Tibial nerve (tissue), 4 donors: ENCODE data around the gene MEDAG. TPM values are rescaled to one million over a fixed set of nuclear protein-coding genes. Genes with fewer than 3 reads are reported as not detected.

Experiments used
- DNase-seq, 2 donors: peaks; one replicate each; pipeline ENCODE4 v3.0.0-alpha.2; 2019; ENCODE audit warnings: low spot score in 2 of 2
- H3K27ac ChIP-seq, 4 donors: fragments of 200-600 bp; sonication (generic) in 3 of 4; one replicate each; pipeline ENCODE4 v1.5.1; 2017 to 2019; ENCODE audit warnings: mild to moderate bottlenecking in 1 of 4
- H3K27me3 ChIP-seq, 2 donors: fragments of 200-600 bp; sonication (generic) in 1 of 2; one replicate each; pipeline versions ENCODE4 v1.5.1 to v1.6.0; 2017 to 2019
- H3K36me3 ChIP-seq, 3 donors: fragments of 200-600 bp; sonication (generic); one replicate each; pipeline ENCODE4 v1.5.1; 2018 to 2019
- H3K4me1 ChIP-seq, 4 donors: fragments of 200-600 bp; sonication (generic) in 3 of 4; one replicate each; pipeline ENCODE4 v1.5.1; 2017 to 2019
- H3K4me3 ChIP-seq, 4 donors: fragments of 200-600 bp; sonication (generic) in 3 of 4; one replicate each; pipeline ENCODE4 v1.5.1; 2017 to 2019; ENCODE audit warnings: mild to moderate bottlenecking in 1 of 4, moderate library complexity in 1 of 4
- H3K9me3 ChIP-seq, 4 donors: fragments of 200-600 bp; sonication (generic) in 3 of 4; one replicate each; pipeline ENCODE4 v1.5.1; 2017 to 2019
- EP300 ChIP-seq, 2 donors: sonication (generic); formaldehyde crosslinking; IDR thresholded peaks; one replicate each; pipeline ENCODE4 v1.6.1; 2017; ENCODE audit warnings: antibody characterized with exemption in 2 of 2, mild to moderate bottlenecking in 1 of 2
- POLR2A ChIP-seq, 2 donors: fragments of 450-650 bp; IDR thresholded peaks; one replicate each; pipeline ENCODE4 v1.6.1; 2017; ENCODE audit warnings: antibody characterized with exemption in 2 of 2, mild to moderate bottlenecking in 2 of 2, moderate library complexity in 2 of 2
- WGBS, 2 donors: methylation state at CpG; one replicate each; pipeline ENCODE4 v1.1.5; 2018; 5-methylcytosine and 5-hydroxymethylcytosine counted together
- total RNA-seq, 4 donors: library from RNA; depleted of rRNA; stranded (reverse); fragments of >200 nt; gene quantifications; one replicate each; pipeline ENCODE4 v1.1.0, GENCODE V29; 2016
- TF ChIP-seq, protein P1 (sequence below), 5 experiments: fragments of 200-600 bp in 3 of 5; fragments of 450-650 bp in 2 of 5; sonication (generic) in 3 of 5; IDR thresholded peaks; one replicate each; pipeline ENCODE4 v1.5.1; 2016 to 2019; ENCODE audit warnings: antibody characterized with exemption in 5 of 5, mild to moderate bottlenecking in 3 of 5, moderate library complexity in 2 of 5

The MEDAG gene
- total RNA-seq, 4 donors from 2014 or later: 95.1 to 151 (median 122) TPM

GRCh38 chr13:30865123-30866049 lies 40.7 kb upstream of the MEDAG start:
- 16 to 22% methylated on average over 17 of the region's 17 CpGs for WGBS, 2 donors
- Histone ChIP-seq H3K27ac (peak overlapping the region; percentile 64 to 84 (median 72)), H3K4me1 (peaks cover 3 to 55% (median 22%) of the 10 kb centered on the region in 4 donors), H3K36me3 (no peaks in the 10 kb centered on the region), H3K4me3 (no peak overlapping the region), H3K27me3 (no peaks in the 10 kb centered on the region), H3K9me3 (no peaks in the 10 kb centered on the region)
- TF ChIP-seq, protein P1, sequence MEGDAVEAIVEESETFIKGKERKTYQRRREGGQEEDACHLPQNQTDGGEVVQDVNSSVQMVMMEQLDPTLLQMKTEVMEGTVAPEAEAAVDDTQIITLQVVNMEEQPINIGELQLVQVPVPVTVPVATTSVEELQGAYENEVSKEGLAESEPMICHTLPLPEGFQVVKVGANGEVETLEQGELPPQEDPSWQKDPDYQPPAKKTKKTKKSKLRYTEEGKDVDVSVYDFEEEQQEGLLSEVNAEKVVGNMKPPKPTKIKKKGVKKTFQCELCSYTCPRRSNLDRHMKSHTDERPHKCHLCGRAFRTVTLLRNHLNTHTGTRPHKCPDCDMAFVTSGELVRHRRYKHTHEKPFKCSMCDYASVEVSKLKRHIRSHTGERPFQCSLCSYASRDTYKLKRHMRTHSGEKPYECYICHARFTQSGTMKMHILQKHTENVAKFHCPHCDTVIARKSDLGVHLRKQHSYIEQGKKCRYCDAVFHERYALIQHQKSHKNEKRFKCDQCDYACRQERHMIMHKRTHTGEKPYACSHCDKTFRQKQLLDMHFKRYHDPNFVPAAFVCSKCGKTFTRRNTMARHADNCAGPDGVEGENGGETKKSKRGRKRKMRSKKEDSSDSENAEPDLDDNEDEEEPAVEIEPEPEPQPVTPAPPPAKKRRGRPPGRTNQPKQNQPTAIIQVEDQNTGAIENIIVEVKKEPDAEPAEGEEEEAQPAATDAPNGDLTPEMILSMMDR (IDR thresholded peaks at IDR 0.05): peak; percentile 85 to 93 (median 91)
- TF ChIP-seq EP300 (IDR thresholded peaks at IDR 0.05) (peak in 1 of 2 donors; percentile 74), POLR2A (IDR thresholded peaks at IDR 0.05) (no peak)
- DNase-seq: peak; percentile 52 to 69

GRCh38 chr13:30866677-30867076 lies 39.4 kb upstream of the MEDAG start:
- H3K4me1 ChIP-seq: peaks cover 3 to 68% (median 28%) of the 10 kb centered on the region in 4 donors
- H3K27ac ChIP-seq: peak overlapping the region in 1 of 4 donors; percentile 79
- H3K9me3 ChIP-seq: no peaks in the 10 kb centered on the region
- no peak for DNase-seq
- H3K27me3 ChIP-seq: no peaks in the 10 kb centered on the region
- H3K36me3 ChIP-seq: no peaks in the 10 kb centered on the region
- no peak overlapping the region for H3K4me3 ChIP-seq
- WGBS, 2 donors: 64 to 69% methylated on average over 4 of the region's 4 CpGs
- TF ChIP-seq, protein P1 (IDR thresholded peaks at IDR 0.05): no peak
- TF ChIP-seq POLR2A (IDR thresholded peaks at IDR 0.05) (no peak), EP300 (IDR thresholded peaks at IDR 0.05) (no peak)

DNA sequence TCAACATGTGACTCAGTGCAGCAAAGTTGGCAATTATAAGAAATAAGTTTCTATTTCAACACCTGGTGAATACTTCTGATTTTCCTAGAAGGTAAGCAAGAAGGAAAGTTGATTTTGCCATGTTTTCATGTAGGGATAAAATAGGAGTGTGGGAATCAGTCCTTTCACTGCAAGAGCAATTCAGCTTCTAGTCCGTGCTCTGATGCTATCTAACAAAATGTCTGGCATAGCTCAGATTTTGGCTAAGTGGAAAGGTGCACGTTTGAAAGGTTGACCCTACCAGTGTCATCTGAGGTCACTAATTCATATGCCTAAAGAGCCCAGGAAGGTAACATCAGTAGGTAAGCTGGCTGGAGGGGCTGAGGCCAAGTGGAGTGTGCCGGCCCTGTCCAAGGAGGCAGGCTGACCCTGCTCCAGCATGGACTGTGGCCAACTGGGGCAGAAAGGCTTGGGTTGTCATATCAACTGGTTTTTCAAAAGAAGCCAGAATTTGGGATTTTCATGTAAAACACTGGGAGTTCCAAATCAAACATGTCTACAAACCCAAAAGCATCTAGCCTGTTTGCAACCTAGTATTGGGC lies 38.9 kb upstream of the MEDAG start:
- H3K27ac ChIP-seq: peak overlapping the region in 1 of 4 donors; percentile 30
- WGBS, 2 donors: 68 to 76% methylated on average over 3 of the region's 3 CpGs
- H3K27me3 ChIP-seq: no peaks in the 10 kb centered on the region
- H3K4me1 ChIP-seq: peaks cover 3 to 73% (median 30%) of the 10 kb centered on the region in 4 donors
- no peaks in the 10 kb centered on the region for H3K9me3 ChIP-seq
- TF ChIP-seq EP300 (IDR thresholded peaks at IDR 0.05) (no peak), POLR2A (IDR thresholded peaks at IDR 0.05) (no peak)
- TF ChIP-seq, protein P1 (IDR thresholded peaks at IDR 0.05): no peak
- DNase-seq: no peak
- H3K4me3 ChIP-seq: no peak overlapping the region
- H3K36me3 ChIP-seq: no peaks in the 10 kb centered on the region

DNA sequence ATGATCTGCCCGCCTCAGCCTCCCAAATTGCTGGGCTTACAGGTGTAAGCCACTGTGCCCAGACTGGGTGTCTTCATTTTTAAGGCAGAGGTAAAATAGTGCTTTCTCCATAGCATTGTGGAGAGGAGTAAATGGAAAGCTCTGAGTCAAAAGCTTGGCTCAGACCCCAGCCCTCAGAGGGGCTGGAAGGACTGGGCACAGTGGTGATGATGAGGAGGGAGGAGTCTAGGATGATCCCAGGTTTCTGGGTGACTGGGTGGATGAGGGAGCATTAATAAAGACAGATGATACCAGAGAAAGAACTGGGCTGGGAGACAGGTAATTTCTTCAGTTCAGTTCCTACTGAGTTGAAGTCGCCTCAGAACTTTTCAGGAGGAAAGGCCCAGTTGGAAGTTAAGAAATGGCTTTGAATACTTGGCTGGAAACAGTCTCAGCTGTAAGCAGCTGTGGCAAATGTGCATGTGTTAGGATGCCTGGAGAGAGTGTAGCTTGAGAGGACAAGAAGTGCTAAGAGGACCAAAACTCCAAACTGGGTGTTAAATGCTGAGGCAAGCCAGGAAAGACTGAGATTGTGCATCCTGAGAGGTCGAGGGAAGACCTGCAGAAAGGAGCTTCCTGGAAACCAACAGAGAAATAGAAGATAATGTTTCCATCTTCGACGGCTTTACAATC lies 37.1 kb upstream of the MEDAG start:
- Histone ChIP-seq H3K27me3 (no peaks in the 10 kb centered on the region), H3K36me3 (no peaks in the 10 kb centered on the region), H3K9me3 (no peaks in the 10 kb centered on the region), H3K4me3 (no peak overlapping the region), H3K4me1 (peaks cover 3 to 76% (median 37%) of the 10 kb centered on the region in 4 donors), H3K27ac (peak overlapping the region in 3 of 4 donors; percentile 58 to 91 (median 87))
- WGBS, 2 donors: 76 to 84% methylated on average over 5 of the region's 5 CpGs
- DNase-seq: no peak
- TF ChIP-seq POLR2A (IDR thresholded peaks at IDR 0.05): no peak
- TF ChIP-seq, protein P1 (IDR thresholded peaks at IDR 0.05): no peak
- TF ChIP-seq EP300 (IDR thresholded peaks at IDR 0.05): no peak
